HEK293 (cell line): ENCODE measurements around the gene LAMTOR3.

Experiments used
- CTCF ChIA-PET: fragments of 350-600 bp; formaldehyde crosslinking; extraction: SDS; loops from one replicate; lab custom pipeline; 2021; ENCODE audit warnings: antibody characterized with exemption; lab: Yijun Ruan, JAX
- POLR2A ChIA-PET: fragments of 300-600 bp; formaldehyde crosslinking; extraction: SDS; loops from one replicate; lab custom pipeline; 2020; ENCODE audit warnings: antibody characterized with exemption, inconsistent platforms; lab: Yijun Ruan, JAX
- H3K27ac ChIP-seq: fragments of 200-500 bp; sonication (Bioruptor generic); 2 replicates; pipeline ENCODE4 v1.5.1; 2014; ENCODE audit warnings: low read depth, low read length, control low read depth, inconsistent platforms; ENCODE audit errors: extremely low read depth
- H3K36me3 ChIP-seq, 2 experiments: fragments of 200-500 bp in 1 of 2; sonication (Bioruptor generic) in 1 of 2; 1 replicate in 1 of 2; 2 replicates in 1 of 2; pipeline ENCODE4 v1.5.1; 2014 to 2017; ENCODE audit warnings: inconsistent platforms in 2 of 2, low read length in 2 of 2; ENCODE audit not compliant: control insufficient read depth in 2 of 2, insufficient read depth in 1 of 2
- H3K4me1 ChIP-seq: fragments of 200-500 bp; sonication (Bioruptor generic); 2 replicates; pipeline ENCODE4 v1.5.1; 2014; ENCODE audit warnings: mild to moderate bottlenecking, low read length, inconsistent platforms; ENCODE audit not compliant: control insufficient read depth, insufficient read depth
- H3K4me3 ChIP-seq: 2 replicates; pipeline ENCODE4 v1.5.1; 2011; ENCODE audit warnings: low read depth, mild to moderate bottlenecking, control low read depth, low read length, moderate library complexity
- H3K9me3 ChIP-seq: fragments of 200-500 bp; sonication (Bioruptor generic); 2 replicates; pipeline ENCODE4 v1.5.1; 2014; ENCODE audit warnings: low read depth, low read length, inconsistent platforms; ENCODE audit not compliant: control insufficient read depth, insufficient read depth
- BCL11A ChIP-seq: fragments of 450-650 bp; formaldehyde crosslinking; IDR thresholded peaks from 2 replicates; pipeline ENCODE4 v1.5.1; 2016; ENCODE audit warnings: low read depth, missing biosample characterization, missing genetic modification characterization
- EGR2 ChIP-seq: fragments of 450-650 bp; formaldehyde crosslinking; IDR thresholded peaks from 2 replicates; pipeline ENCODE4 v1.5.1; 2016; ENCODE audit warnings: low read depth, missing biosample characterization, missing genetic modification characterization
- SETDB1 ChIP-seq: IDR thresholded peaks from one replicate; pipeline ENCODE4 v1.6.1; 2017; ENCODE audit warnings: mild to moderate bottlenecking, low read length, moderate library complexity, mixed read lengths; ENCODE audit not compliant: insufficient read length
- TSHZ1 ChIP-seq: fragments of 450-650 bp; formaldehyde crosslinking; IDR thresholded peaks from 2 replicates; pipeline ENCODE4 v1.5.1; 2016; ENCODE audit warnings: missing biosample characterization, missing genetic modification characterization, borderline replicate concordance
- ZNF23 ChIP-seq: fragments of 450-650 bp; formaldehyde crosslinking; IDR thresholded peaks from 2 replicates; pipeline ENCODE4 v1.5.1; 2016; ENCODE audit warnings: missing biosample characterization, missing genetic modification characterization, borderline replicate concordance
- ZNF549 ChIP-seq: fragments of 450-650 bp; IDR thresholded peaks from 2 replicates; pipeline ENCODE4 v1.5.1; 2018; ENCODE audit warnings: missing biosample characterization, missing genetic modification characterization, mild to moderate bottlenecking, inconsistent platforms, moderate library complexity
- ZNF560 ChIP-seq: fragments of 450-650 bp; formaldehyde crosslinking; IDR thresholded peaks from 2 replicates; pipeline ENCODE4 v1.5.1; 2017; ENCODE audit warnings: missing biosample characterization, missing genetic modification characterization, borderline replicate concordance
- ZSCAN4 ChIP-seq: fragments of 450-650 bp; formaldehyde crosslinking; IDR thresholded peaks from 2 replicates; pipeline ENCODE4 v1.5.1; 2017; ENCODE audit warnings: missing biosample characterization, missing genetic modification characterization
- ZXDB ChIP-seq: fragments of 450-650 bp; formaldehyde crosslinking; IDR thresholded peaks from 2 replicates; pipeline ENCODE4 v1.5.1; 2016; ENCODE audit warnings: missing biosample characterization, missing genetic modification characterization
- TF ChIP-seq, protein P1 (sequence below): fragments of 450-650 bp; formaldehyde crosslinking; IDR thresholded peaks from 2 replicates; pipeline ENCODE4 v1.5.1; 2016; ENCODE audit warnings: missing biosample characterization, missing genetic modification characterization, borderline replicate concordance
- TF ChIP-seq, protein P2 (sequence below): fragments of 450-650 bp; formaldehyde crosslinking; IDR thresholded peaks from 2 replicates; pipeline ENCODE4 v1.5.1; 2017; ENCODE audit warnings: missing biosample characterization, mild to moderate bottlenecking, missing genetic modification characterization, moderate library complexity
- TF ChIP-seq, protein P3 (sequence below): fragments of 450-650 bp; formaldehyde crosslinking; IDR thresholded peaks from 2 replicates; pipeline ENCODE4 v1.5.1; 2016; ENCODE audit warnings: missing biosample characterization, missing genetic modification characterization

LAMTOR3 gene

DNA sequence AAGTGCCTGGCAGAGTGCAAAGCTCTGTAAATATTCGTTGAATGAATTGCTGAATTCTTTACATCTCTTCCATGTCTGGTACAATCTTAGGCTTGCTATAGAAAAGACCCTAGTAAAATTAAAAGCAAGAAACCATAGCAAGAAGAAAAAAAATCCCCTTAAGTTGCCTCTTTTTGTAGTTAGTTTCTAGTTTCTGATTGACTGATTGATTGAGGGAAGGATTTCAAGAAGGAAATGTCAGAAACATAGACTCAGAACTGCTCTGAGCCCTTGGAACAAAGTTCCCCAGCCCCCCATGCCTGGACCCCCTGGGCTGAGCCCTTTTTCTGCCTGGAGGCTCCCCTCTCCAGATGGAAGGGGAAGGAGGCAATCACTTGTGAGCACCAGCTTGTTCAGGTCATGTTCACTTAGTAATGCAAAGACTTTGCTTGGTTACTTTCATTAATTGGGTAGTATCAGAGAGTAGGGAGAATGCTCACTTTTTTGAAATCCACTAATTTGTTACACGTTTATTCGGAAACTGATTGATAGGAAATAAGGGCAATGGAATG, 42.0 kb downstream of the LAMTOR3 start (continued):
- TF ChIP-seq, protein P1, sequence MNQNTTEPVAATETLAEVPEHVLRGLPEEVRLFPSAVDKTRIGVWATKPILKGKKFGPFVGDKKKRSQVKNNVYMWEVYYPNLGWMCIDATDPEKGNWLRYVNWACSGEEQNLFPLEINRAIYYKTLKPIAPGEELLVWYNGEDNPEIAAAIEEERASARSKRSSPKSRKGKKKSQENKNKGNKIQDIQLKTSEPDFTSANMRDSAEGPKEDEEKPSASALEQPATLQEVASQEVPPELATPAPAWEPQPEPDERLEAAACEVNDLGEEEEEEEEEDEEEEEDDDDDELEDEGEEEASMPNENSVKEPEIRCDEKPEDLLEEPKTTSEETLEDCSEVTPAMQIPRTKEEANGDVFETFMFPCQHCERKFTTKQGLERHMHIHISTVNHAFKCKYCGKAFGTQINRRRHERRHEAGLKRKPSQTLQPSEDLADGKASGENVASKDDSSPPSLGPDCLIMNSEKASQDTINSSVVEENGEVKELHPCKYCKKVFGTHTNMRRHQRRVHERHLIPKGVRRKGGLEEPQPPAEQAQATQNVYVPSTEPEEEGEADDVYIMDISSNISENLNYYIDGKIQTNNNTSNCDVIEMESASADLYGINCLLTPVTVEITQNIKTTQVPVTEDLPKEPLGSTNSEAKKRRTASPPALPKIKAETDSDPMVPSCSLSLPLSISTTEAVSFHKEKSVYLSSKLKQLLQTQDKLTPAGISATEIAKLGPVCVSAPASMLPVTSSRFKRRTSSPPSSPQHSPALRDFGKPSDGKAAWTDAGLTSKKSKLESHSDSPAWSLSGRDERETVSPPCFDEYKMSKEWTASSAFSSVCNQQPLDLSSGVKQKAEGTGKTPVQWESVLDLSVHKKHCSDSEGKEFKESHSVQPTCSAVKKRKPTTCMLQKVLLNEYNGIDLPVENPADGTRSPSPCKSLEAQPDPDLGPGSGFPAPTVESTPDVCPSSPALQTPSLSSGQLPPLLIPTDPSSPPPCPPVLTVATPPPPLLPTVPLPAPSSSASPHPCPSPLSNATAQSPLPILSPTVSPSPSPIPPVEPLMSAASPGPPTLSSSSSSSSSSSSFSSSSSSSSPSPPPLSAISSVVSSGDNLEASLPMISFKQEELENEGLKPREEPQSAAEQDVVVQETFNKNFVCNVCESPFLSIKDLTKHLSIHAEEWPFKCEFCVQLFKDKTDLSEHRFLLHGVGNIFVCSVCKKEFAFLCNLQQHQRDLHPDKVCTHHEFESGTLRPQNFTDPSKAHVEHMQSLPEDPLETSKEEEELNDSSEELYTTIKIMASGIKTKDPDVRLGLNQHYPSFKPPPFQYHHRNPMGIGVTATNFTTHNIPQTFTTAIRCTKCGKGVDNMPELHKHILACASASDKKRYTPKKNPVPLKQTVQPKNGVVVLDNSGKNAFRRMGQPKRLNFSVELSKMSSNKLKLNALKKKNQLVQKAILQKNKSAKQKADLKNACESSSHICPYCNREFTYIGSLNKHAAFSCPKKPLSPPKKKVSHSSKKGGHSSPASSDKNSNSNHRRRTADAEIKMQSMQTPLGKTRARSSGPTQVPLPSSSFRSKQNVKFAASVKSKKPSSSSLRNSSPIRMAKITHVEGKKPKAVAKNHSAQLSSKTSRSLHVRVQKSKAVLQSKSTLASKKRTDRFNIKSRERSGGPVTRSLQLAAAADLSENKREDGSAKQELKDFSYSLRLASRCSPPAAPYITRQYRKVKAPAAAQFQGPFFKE (tag by site-specific recombination) = no peak
- no peak for TF ChIP-seq ZNF23 (tag by site-specific recombination)
- no peak for TF ChIP-seq SETDB1
- TF ChIP-seq BCL11A (tag by site-specific recombination) = no peak
- no peak for TF ChIP-seq ZSCAN4
- no peak for TF ChIP-seq ZNF549 (tag by site-specific recombination)

GRCh38 chr4:99848591-99849001, 45.6 kb downstream of the LAMTOR3 start:
- no peaks in the 10 kb centered on the region for H3K4me1 ChIP-seq
- POLR2A ChIA-PET = no interaction called here
- no peak overlapping the region for H3K4me3 ChIP-seq
- no peaks in the 10 kb centered on the region for H3K36me3 ChIP-seq
- CTCF ChIA-PET = no interaction called here
- no peaks in the 10 kb centered on the region for H3K9me3 ChIP-seq
- TF ChIP-seq, protein P2, sequence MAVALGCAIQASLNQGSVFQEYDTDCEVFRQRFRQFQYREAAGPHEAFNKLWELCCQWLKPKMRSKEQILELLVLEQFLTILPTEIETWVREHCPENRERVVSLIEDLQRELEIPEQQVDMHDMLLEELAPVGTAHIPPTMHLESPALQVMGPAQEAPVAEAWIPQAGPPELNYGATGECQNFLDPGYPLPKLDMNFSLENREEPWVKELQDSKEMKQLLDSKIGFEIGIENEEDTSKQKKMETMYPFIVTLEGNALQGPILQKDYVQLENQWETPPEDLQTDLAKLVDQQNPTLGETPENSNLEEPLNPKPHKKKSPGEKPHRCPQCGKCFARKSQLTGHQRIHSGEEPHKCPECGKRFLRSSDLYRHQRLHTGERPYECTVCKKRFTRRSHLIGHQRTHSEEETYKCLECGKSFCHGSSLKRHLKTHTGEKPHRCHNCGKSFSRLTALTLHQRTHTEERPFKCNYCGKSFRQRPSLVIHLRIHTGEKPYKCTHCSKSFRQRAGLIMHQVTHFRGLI (tag by site-specific recombination) = no peak
- TF ChIP-seq ZNF560 (tag by site-specific recombination) (no peak), EGR2 (tag by site-specific recombination) (no peak), ZXDB (tag by site-specific recombination) (no peak), TSHZ1 (tag by site-specific recombination) (no peak)
- TF ChIP-seq, protein P3, sequence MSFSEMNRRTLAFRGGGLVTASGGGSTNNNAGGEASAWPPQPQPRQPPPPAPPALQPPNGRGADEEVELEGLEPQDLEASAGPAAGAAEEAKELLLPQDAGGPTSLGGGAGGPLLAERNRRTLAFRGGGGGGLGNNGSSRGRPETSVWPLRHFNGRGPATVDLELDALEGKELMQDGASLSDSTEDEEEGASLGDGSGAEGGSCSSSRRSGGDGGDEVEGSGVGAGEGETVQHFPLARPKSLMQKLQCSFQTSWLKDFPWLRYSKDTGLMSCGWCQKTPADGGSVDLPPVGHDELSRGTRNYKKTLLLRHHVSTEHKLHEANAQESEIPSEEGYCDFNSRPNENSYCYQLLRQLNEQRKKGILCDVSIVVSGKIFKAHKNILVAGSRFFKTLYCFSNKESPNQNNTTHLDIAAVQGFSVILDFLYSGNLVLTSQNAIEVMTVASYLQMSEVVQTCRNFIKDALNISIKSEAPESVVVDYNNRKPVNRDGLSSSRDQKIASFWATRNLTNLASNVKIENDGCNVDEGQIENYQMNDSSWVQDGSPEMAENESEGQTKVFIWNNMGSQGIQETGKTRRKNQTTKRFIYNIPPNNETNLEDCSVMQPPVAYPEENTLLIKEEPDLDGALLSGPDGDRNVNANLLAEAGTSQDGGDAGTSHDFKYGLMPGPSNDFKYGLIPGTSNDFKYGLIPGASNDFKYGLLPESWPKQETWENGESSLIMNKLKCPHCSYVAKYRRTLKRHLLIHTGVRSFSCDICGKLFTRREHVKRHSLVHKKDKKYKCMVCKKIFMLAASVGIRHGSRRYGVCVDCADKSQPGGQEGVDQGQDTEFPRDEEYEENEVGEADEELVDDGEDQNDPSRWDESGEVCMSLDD (tag by site-specific recombination) = no peak
- no peak overlapping the region for H3K27ac ChIP-seq
